Measurements from ENCODE around the gene ID4.
"Not testable (repeated sequence)": the region's sequence is repeated elsewhere in the genome, so short reads cannot be mapped to it uniquely, and the experiment has no call there.

The ID4 gene

GRCh38 chr6:19833947-19834346, 3.2 kb upstream of the ID4 start:
- DNase-seq (ENCODE audit: low spot score), result no peak

- no peak for DNase-seq (ENCODE audit: low spot score)
These were observed 2.3 kb upstream of the ID4 start for GRCh38 chr6:19834858-19835257.

GRCh38 chr6:19835605-19836004, 1.6 kb upstream of the ID4 start:
- DNase-seq (ENCODE audit: low spot score), result no peak

- no peak for DNase-seq (ENCODE audit: low spot score)
These were observed 606 bp downstream of the ID4 start for GRCh38 chr6:19837511-19838441.

GRCh38 chr6:19838442-19839236, 1.5 kb downstream of the ID4 start:
- no peak for DNase-seq (ENCODE audit: low spot score)

GRCh38 chr6:19839237-19839546, 2.0 kb downstream of the ID4 start:
- no peak for DNase-seq (ENCODE audit: low spot score)

GRCh38 chr6:19839788-19840187, 2.6 kb downstream of the ID4 start:
- no peak for DNase-seq (ENCODE audit: low spot score)

GRCh38 chr6:19841181-19841580, 4.0 kb downstream of the ID4 start:
- DNase-seq (ENCODE audit: low spot score), result no peak

GRCh38 chr6:19842030-19842615, 5.0 kb downstream of the ID4 start:
- DNase-seq (ENCODE audit: low spot score), result no peak

- DNase-seq (ENCODE audit: low spot score), result no peak
These were observed 7.5 kb downstream of the ID4 start for GRCh38 chr6:19844689-19845088.

- no peak for DNase-seq (ENCODE audit: low spot score)
These were observed 8.3 kb downstream of the ID4 start for GRCh38 chr6:19845266-19846041.

GRCh38 chr6:19848465-19849029, 11.4 kb downstream of the ID4 start:
- no peak for DNase-seq (ENCODE audit: low spot score)

- no peak for DNase-seq (ENCODE audit: low spot score)
These were observed 12.0 kb downstream of the ID4 start for GRCh38 chr6:19849196-19849595.

- DNase-seq (ENCODE audit: low spot score), result no peak
These were observed 12.6 kb downstream of the ID4 start for GRCh38 chr6:19849755-19850154.

GRCh38 chr6:19851241-19852089, 14.3 kb downstream of the ID4 start:
- DNase-seq (ENCODE audit: low spot score), result peak; percentile 60

- DNase-seq (ENCODE audit: low spot score), result no peak
These were observed 14.9 kb downstream of the ID4 start for GRCh38 chr6:19852090-19852457.

GRCh38 chr6:19852927-19853326, 15.8 kb downstream of the ID4 start:
- no peak for DNase-seq (ENCODE audit: low spot score)

- DNase-seq (ENCODE audit: low spot score), result not testable (repeated sequence)
These were observed 17.3 kb downstream of the ID4 start for GRCh38 chr6:19854421-19855015.

GRCh38 chr6:19855536-19855935, 18.4 kb downstream of the ID4 start:
- no peak for DNase-seq (ENCODE audit: low spot score)

- DNase-seq (ENCODE audit: low spot score), result no peak
These were observed 20.0 kb downstream of the ID4 start for GRCh38 chr6:19857139-19857538.

All from putamen (tissue), 1 donor.